CD14-positive monocyte (primary cell): ENCODE results near the gene CDC73. TPM values are rescaled to one million over a fixed set of nuclear protein-coding genes. Genes with fewer than 3 reads are reported as not detected.

Experiments used
- DNase-seq, 3 donors: peaks; one replicate each; pipeline ENCODE4 v3.0.0-alpha.2; 2011 to 2022
- H2AFZ ChIP-seq: 2 replicates; pipeline ENCODE4 v1.6.0; 2012; ENCODE audit warnings: mild to moderate bottlenecking, low read depth, low read length, inconsistent platforms; ENCODE audit not compliant: insufficient read depth, poor library complexity, severe bottlenecking
- H3K27ac ChIP-seq, 2 donors: 1 replicate in 1 of 2; 2 replicates in 1 of 2; pipeline ENCODE4 v1.5.1; 2012 to 2013; ENCODE audit warnings: low read length in 2 of 2, control low read depth in 1 of 2, inconsistent platforms in 1 of 2, low read depth in 1 of 2, mild to moderate bottlenecking in 1 of 2
- H3K27me3 ChIP-seq, 2 donors: one replicate each; pipeline versions ENCODE4 v1.6.0 to v1.6.1; 2011 to 2013; ENCODE audit warnings: low read length in 2 of 2; ENCODE audit not compliant: control insufficient read depth in 2 of 2, insufficient read depth in 2 of 2
- H3K36me3 ChIP-seq, 2 donors: replicated peaks in 1 of 2; 1 replicate in 1 of 2; 2 replicates in 1 of 2; pipeline versions ENCODE4 v1.5.1 to v1.6.1; 2012 to 2013; ENCODE audit warnings: low read length in 2 of 2, control low read depth in 1 of 2, inconsistent platforms in 1 of 2, mild to moderate bottlenecking in 1 of 2; ENCODE audit not compliant: insufficient read depth in 2 of 2, control insufficient read depth in 1 of 2
- H3K4me1 ChIP-seq, 2 donors: 1 replicate in 1 of 2; 2 replicates in 1 of 2; pipeline versions ENCODE4 v1.5.1 to v1.6.1; 2012 to 2013; ENCODE audit warnings: low read length in 2 of 2, control low read depth in 1 of 2, inconsistent platforms in 1 of 2, mild to moderate bottlenecking in 1 of 2, moderate library complexity in 1 of 2; ENCODE audit not compliant: insufficient read depth in 2 of 2, control insufficient read depth in 1 of 2
- H3K4me2 ChIP-seq: replicated peaks from 2 replicates; pipeline ENCODE3; 2012; ENCODE audit warnings: low read length, moderate library complexity, mild to moderate bottlenecking; ENCODE audit not compliant: poor library complexity, severe bottlenecking; ENCODE audit errors: extremely low read depth
- H3K4me3 ChIP-seq, 3 experiments: fragments of 200-600 bp in 1 of 3; sonication (generic) in 1 of 3; replicated peaks in 1 of 3; 1 replicate in 2 of 3; 2 replicates in 1 of 3; pipeline ENCODE4 v1.5.1; 2011 to 2013; ENCODE audit warnings: low read length in 3 of 3, mild to moderate bottlenecking in 3 of 3, control low read depth in 2 of 3, low read depth in 2 of 3, inconsistent platforms in 1 of 3, moderate library complexity in 1 of 3
- H3K79me2 ChIP-seq: 2 replicates; pipeline ENCODE4 v1.6.0; 2012; ENCODE audit warnings: mild to moderate bottlenecking, control low read depth, inconsistent platforms, low read length, moderate library complexity; ENCODE audit not compliant: insufficient read depth
- H3K9ac ChIP-seq: 2 replicates; pipeline ENCODE4 v1.6.0; 2017; ENCODE audit warnings: low read length, mild to moderate bottlenecking; ENCODE audit not compliant: insufficient read depth, poor library complexity, severe bottlenecking
- H3K9me3 ChIP-seq, 2 donors: replicated peaks in 1 of 2; 1 replicate in 1 of 2; 2 replicates in 1 of 2; pipeline versions ENCODE4 v1.5.1 to v1.6.1; 2012 to 2013; ENCODE audit warnings: low read length in 2 of 2, control low read depth in 1 of 2; ENCODE audit not compliant: control insufficient read depth in 1 of 2, insufficient read depth in 1 of 2
- H4K20me1 ChIP-seq: 2 replicates; pipeline ENCODE4 v1.6.0; 2012; ENCODE audit warnings: mild to moderate bottlenecking, low read length, control low read depth, moderate library complexity; ENCODE audit not compliant: insufficient read depth
- H3K27ac Mint-ChIP-seq, 7 donors: one replicate each; pipeline ENCODE4 v1.8.0; 2020; ENCODE audit warnings: mild to moderate bottlenecking in 7 of 7, mixed read lengths in 7 of 7, moderate library complexity in 6 of 7, inconsistent platforms in 2 of 7
- H3K27me3 Mint-ChIP-seq, 3 donors: one replicate each; pipeline ENCODE4 v1.8.0; 2021 to 2022; ENCODE audit warnings: low read depth in 3 of 3, mild to moderate bottlenecking in 3 of 3, mixed read lengths in 3 of 3, moderate library complexity in 3 of 3, inconsistent platforms in 1 of 3
- H3K36me3 Mint-ChIP-seq, 2 donors: one replicate each; pipeline ENCODE4 v1.8.0; 2020; ENCODE audit warnings: mixed read lengths in 2 of 2, inconsistent platforms in 1 of 2, mild to moderate bottlenecking in 1 of 2
- H3K4me1 Mint-ChIP-seq: one replicate; pipeline ENCODE4 v1.8.0; 2020; ENCODE audit warnings: mild to moderate bottlenecking, mixed read lengths
- H3K4me3 Mint-ChIP-seq, 2 donors: one replicate each; pipeline ENCODE4 v1.8.0; 2020; ENCODE audit warnings: mild to moderate bottlenecking in 2 of 2, mixed read lengths in 2 of 2, moderate library complexity in 1 of 2
- H3K9me3 Mint-ChIP-seq, 7 donors: one replicate each; pipeline ENCODE4 v1.8.0; 2020 to 2022; ENCODE audit warnings: mixed read lengths in 7 of 7, mild to moderate bottlenecking in 6 of 7, moderate library complexity in 6 of 7, inconsistent platforms in 2 of 7
- WGBS: methylation state at CpG from one replicate; pipeline ENCODE4 v1.1.5; 2013; ENCODE audit warnings: missing lambda C conversion rate; ENCODE audit not compliant: insufficient coverage; 5-methylcytosine and 5-hydroxymethylcytosine counted together
- intact Hi-C, 2 donors: fragments of 100-400 bp; cut with micrococcal nuclease; formaldehyde crosslinking; loops; one replicate each; pipeline versions ENCODE4 v1.15.0 to v1.15.1; 2023
- polyA plus RNA-seq, 3 donors: library from polyadenylated mRNA; depleted of rRNA in 1 of 3; unstranded in 2 of 3; stranded (reverse) in 1 of 3; fragments of 300-500 nt in 2 of 3; fragments of >200 nt in 1 of 3; fragmentation: Illumina TruSeq in 2 of 3; gene quantifications; 1 replicate in 2 of 3; 2 replicates in 1 of 3; pipeline ENCODE4 v1.2.3, GENCODE V29; 2012 to 2021
- TF ChIP-seq, protein P1 (sequence below): fragments of 200-600 bp; IDR thresholded peaks from one replicate; pipeline ENCODE4 v1.8.0; 2022; ENCODE audit warnings: antibody characterized with exemption, mild to moderate bottlenecking

CDC73 gene
- polyA plus RNA-seq, 3 donors, result 14.2 to 60.3 (median 57.2) TPM

DNA sequence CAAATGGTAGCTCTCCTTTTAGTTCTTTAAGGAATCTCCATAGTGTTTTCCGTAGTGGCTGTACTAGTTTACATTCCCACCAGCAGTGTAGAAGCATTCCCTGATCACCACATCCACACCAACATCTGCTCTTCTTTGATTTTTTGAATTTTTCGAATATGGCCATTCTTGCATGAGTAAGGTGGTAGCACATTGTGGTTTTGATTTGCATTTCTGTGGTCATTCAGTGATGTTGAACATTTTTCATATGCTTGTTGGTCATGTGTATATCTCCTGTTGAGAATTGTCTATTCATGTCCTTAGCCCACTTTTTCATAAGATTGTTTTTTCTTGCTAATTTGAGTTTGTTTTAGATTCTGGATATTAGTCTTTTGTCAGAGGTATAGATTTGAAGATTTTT lies 149.2 kb downstream of the CDC73 start:
- peaks cover 1 to 17% of the 10 kb centered on the region in 2 donors for H3K36me3 Mint-ChIP-seq
- H3K9ac ChIP-seq, result no peak overlapping the region
- no peak overlapping the region for H3K4me2 ChIP-seq
- peaks cover 0 to 3% of the 10 kb centered on the region in 2 donors for H3K9me3 ChIP-seq
- no peak overlapping the region for H3K27ac ChIP-seq
- no peak for DNase-seq
- intact Hi-C loops, result no loop called here
- no peaks in the 10 kb centered on the region for H3K36me3 ChIP-seq
- H3K79me2 ChIP-seq, result no peaks in the 10 kb centered on the region
- TF ChIP-seq, protein P1, sequence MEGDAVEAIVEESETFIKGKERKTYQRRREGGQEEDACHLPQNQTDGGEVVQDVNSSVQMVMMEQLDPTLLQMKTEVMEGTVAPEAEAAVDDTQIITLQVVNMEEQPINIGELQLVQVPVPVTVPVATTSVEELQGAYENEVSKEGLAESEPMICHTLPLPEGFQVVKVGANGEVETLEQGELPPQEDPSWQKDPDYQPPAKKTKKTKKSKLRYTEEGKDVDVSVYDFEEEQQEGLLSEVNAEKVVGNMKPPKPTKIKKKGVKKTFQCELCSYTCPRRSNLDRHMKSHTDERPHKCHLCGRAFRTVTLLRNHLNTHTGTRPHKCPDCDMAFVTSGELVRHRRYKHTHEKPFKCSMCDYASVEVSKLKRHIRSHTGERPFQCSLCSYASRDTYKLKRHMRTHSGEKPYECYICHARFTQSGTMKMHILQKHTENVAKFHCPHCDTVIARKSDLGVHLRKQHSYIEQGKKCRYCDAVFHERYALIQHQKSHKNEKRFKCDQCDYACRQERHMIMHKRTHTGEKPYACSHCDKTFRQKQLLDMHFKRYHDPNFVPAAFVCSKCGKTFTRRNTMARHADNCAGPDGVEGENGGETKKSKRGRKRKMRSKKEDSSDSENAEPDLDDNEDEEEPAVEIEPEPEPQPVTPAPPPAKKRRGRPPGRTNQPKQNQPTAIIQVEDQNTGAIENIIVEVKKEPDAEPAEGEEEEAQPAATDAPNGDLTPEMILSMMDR, result no peak
- H3K27ac Mint-ChIP-seq, result no peak overlapping the region
- no peak overlapping the region for H3K4me3 ChIP-seq
- peaks cover 3 to 21% (median 13%) of the 10 kb centered on the region in 7 donors for H3K9me3 Mint-ChIP-seq
- no peak overlapping the region for H3K4me3 Mint-ChIP-seq
- no peak overlapping the region for H2AFZ ChIP-seq
- no peaks in the 10 kb centered on the region for H3K27me3 Mint-ChIP-seq
- WGBS, result 100% methylated on average over 1 of the region's 2 CpGs
- no peaks in the 10 kb centered on the region for H3K4me1 ChIP-seq
- H3K27me3 ChIP-seq, result no peaks in the 10 kb centered on the region
- H4K20me1 ChIP-seq, result no peaks in the 10 kb centered on the region
- H3K4me1 Mint-ChIP-seq, result no peaks in the 10 kb centered on the region

DNA sequence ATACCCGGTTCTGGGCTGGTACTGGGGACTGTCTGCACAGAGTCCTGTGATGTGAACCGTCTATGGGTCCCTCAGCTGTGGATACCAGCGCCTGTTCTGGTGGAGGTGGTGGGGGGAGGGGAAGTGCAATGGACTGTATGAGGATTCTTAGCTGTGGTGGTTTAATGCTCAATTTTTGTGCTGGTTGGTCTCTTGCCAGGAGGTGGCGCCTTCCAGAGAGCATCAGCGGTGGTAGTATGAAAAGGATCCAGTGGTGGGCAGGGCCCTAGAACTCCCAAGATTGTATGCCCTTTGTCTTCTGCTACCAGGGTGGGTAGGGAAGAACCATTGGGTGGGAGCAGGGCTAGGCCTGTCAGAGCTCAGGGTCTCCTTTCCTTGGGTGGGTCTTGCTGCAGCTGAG lies 153.9 kb downstream of the CDC73 start:
- Histone ChIP-seq H3K4me2 (no peak overlapping the region), H3K27me3 (no peaks in the 10 kb centered on the region), H3K27ac (no peak overlapping the region), H3K9ac (no peak overlapping the region), H2AFZ (no peak overlapping the region), H3K9me3 (peaks cover 0 to 3% of the 10 kb centered on the region in 2 donors), H3K4me3 (no peak overlapping the region), H4K20me1 (no peaks in the 10 kb centered on the region), H3K4me1 (no peaks in the 10 kb centered on the region), H3K79me2 (no peaks in the 10 kb centered on the region), H3K36me3 (no peaks in the 10 kb centered on the region)
- DNase-seq, result no peak
- Mint-ChIP-seq H3K36me3 (peaks cover 1 to 17% of the 10 kb centered on the region in 2 donors), H3K27ac (no peak overlapping the region), H3K4me3 (no peak overlapping the region), H3K27me3 (no peaks in the 10 kb centered on the region), H3K9me3 (peaks cover 6 to 23% (median 13%) of the 10 kb centered on the region in 7 donors), H3K4me1 (no peaks in the 10 kb centered on the region)
- TF ChIP-seq, protein P1, result no peak
- intact Hi-C loops, result no loop called here
- WGBS, result 98% methylated on average over 5 of the region's 5 CpGs
